GM12891 (cell line): ENCODE results near the gene KRT86.

Experiments
- POLR2A ChIP-seq: IDR thresholded peaks from 2 replicates; pipeline ENCODE4 v1.6.1; 2011; ENCODE audit warnings: low read depth, low read length, control low read depth
- POLR2AphosphoS5 ChIP-seq: IDR thresholded peaks from 2 replicates; pipeline ENCODE4 v1.6.1; 2011; ENCODE audit warnings: low read depth, low read length, control low read depth
- SPI1 ChIP-seq: IDR thresholded peaks from 2 replicates; pipeline ENCODE4 v1.6.1; 2011; ENCODE audit warnings: low read depth, low read length, control low read depth

DNA sequence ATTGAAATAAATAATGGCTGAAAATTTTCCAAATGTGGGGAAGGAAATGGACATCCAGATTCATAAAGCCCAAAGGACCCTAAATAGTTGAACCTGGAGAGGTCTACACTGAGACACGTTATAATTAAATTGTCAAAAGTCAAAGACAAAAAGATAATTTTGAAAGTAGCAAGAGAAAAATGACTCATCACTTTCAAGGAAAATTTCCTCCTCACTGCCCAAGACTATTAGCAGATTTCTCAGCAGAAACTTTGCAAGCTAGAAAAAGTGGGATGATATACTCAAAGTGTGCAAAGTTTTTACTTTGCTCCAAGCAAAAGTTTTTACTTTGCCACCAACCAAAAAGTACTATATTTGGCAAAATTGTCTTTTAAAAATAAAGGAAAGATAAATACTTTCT is 62.6 kb downstream of the KRT86 start:
- TF ChIP-seq POLR2A: no peak
- TF ChIP-seq SPI1: no peak
- TF ChIP-seq POLR2AphosphoS5: no peak
